GM21619 (cell line): ENCODE data around the gene CALML3.

ENCODE experiments used
- ATAC-seq: cut with Tn5 transposase; IDR thresholded peaks from one replicate; pipeline ENCODE4 v1.9.1; 2021; ENCODE audit not compliant: unreplicated experiment

The CALML3 gene

DNA sequence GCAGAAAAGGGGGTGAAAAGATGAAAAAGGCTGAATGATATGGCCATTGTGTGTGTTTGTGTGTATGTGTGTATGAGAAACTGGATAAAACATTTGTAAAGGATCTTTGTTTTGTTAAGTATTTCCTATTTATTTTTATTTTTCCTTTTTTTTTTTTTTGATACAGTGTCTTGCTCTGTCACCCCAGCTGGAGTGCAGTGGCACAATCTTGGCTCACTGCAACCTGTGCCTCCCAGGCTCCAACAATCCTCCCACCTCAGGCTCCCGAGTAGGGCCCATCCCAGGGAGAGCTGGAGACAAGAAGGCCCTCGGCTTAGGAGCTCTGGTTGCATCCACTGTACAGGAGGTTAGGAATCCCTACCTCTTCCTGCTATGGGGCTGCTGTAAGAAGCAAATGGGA, 18.5 kb upstream of the CALML3 start:
- no peak for ATAC-seq

DNA sequence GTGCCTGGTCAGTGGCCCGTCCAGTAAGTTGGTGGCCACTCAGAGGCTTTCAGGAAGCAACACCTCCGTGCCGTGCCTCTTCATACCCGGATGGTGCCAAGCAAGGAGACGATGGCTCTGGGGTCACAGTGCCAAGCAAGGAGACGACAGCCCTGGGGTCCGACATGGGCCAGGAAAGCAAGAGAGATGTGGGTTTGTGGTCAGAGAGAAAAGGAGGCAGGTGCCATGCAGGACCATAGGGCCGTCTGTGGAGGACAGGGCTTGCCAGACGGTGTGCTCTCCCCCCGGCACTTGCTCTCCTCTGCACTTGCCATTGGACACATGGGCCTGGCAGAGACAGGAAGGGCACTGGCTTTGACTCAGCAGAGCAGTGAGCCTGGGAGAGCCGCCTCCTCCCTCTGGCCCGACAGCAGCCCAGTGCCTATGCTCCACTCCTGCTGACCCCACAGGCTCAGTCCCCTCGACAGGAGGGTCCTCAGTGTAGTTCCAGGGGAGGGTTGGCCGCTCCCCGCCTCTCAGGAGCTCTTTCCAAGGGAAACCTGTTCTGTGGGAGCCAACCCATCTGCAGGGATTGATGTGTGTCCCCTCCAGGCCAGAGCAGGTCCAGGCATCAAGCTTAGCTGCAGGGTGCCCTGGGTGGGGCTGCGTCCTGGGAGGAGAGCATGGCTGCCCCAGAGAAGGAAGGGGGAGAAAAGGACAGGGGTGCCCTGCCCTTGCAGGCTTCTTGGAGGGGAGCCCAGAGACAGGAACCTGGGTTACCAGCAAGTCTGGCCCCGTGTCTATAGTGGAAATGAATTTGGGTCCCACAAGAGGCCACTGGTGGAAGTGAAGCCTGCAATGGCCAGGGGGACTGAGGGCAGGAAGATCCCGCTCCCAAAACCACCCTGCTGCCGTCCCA, 17.8 kb upstream of the CALML3 start:
- ATAC-seq, result no peak

DNA sequence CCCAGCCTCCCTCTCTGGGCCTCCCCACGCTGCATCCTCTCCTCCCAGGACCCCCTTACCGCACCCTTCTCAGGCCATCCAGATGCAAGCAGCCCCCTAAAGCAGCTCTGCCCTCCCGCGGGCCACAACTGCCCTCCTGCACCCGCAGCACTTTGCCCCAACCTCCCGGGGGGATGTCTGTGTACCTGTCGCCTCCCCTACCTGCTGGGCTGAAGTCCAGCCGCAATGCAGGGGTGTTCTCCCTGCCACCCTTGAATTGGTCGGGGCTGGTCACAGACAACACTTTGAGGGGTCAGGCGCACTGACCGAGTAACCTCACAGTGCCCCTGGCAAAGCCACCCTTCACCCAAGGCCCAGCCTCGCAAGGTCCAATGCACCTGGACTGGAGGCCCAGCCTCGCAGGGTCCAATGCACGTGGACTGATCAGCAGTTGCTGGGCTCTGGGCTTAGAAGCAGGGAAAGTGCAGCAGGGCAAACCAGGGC, 17.1 kb upstream of the CALML3 start:
- no peak for ATAC-seq

DNA sequence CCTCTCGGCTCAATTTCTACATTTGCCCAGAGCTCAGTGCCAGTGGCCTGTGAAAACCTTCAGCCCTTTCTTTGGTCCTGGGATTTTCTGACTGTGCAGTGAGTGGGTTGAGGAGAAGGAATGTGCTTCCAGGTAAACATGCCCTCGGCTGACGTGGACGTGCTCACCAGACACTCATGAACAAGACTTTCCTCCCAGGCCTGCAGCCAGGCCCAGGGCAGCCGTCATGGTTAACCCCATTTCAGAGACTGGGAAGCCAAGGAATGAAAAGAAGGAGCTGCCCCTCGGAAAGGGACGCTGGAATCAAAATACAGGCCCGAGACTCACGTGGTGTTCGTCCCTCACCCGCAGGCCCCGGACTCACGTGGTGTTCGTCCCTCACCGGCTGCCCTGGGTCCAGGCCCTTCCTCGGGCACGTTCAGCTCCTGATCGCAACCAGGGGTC, 16.6 kb upstream of the CALML3 start:
- ATAC-seq, result no peak

DNA sequence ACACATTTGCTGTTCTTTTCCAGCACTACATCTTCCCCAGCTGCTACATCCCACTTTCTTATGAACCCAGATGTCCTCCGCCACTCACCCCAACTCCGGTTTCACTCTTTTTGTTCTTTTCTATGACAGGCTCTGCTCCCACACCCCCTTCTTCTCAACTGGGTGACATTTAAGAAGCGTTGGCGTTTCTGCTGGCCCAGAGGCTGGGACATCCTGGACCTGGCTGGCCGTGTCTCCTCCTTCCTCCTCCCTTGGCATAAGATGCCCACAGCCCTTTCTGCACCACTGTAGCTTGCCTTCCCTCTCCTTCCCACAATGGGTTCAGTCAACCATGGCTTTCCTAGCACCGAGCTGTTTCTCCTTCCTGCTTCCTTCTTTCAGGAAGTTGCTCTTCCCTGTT, 16.0 kb upstream of the CALML3 start:
- ATAC-seq, result no peak

DNA sequence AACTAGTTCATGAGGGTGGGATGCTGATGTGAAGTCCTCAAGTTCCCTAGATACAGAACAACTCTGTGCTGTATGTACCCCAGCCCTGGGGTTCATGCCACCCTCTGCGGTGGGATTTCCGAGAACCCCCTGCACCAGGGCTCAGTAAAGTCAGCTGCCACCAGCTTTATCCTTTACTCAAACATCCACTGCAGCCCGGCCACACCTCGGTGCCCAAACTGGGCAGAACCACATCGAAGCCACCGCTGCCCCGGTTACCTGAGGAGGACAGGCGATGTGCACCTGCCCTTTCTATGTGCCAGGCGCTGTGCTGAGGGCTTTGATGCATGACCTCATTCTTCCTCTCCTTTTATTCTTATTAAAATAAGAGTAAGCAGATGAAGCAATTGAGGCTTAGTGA, 15.5 kb upstream of the CALML3 start:
- ATAC-seq, result no peak

DNA sequence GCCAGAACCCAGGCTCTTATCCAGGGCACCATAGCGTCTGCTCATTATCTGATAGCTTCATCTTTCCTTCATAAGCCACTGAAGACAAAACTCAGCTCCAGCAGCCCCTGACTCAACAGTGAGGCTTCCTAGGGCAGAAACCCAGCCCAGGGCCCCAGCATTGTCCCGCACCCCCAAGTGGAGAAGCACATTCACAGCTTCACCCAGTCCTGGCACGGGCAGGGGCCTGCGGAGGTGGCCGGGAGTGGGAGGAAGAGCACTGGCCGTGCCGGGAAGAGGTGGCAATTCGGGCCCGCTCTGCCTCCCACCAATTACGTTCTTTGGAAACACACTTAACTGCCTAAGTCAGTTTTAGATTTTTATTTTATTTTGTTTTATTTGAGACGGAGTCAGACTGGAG, 15.1 kb upstream of the CALML3 start:
- ATAC-seq, result no peak

DNA sequence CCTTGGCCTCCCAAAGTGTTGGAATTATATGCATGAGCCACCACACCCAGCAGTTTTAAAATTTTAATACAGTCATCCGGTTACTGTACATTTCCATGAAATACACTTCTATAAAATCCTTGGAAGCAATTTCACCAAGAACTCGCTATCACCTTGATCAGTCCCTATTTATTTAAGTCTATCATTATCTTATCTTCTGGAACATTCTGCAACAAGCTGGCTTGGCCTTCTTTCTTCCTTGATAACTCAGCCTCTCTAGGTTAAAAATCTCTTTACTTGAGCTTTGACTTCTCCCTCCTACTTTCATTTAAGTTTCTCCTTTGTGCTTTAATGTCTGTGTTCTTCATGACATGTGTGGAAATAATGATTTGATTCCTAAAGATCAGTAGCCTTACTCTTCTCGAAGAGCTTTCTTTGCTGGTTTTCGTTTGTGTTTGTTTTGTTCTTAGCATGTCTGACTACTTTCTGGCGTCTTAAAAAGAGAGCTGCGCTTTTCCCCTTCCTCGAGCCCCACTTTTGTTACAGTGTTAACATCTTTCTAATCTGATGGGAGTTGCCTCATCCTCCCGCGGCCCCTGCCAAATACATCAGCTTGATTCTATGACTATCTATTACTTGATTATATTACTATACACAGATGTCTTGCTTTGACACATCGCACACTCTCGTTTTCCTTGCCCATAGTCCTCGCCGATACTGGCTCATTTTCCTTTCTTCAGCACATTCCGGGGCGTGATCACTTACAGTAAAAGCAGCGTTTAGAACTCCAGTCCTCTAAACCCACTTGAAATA, 14.3 kb upstream of the CALML3 start:
- no peak for ATAC-seq

DNA sequence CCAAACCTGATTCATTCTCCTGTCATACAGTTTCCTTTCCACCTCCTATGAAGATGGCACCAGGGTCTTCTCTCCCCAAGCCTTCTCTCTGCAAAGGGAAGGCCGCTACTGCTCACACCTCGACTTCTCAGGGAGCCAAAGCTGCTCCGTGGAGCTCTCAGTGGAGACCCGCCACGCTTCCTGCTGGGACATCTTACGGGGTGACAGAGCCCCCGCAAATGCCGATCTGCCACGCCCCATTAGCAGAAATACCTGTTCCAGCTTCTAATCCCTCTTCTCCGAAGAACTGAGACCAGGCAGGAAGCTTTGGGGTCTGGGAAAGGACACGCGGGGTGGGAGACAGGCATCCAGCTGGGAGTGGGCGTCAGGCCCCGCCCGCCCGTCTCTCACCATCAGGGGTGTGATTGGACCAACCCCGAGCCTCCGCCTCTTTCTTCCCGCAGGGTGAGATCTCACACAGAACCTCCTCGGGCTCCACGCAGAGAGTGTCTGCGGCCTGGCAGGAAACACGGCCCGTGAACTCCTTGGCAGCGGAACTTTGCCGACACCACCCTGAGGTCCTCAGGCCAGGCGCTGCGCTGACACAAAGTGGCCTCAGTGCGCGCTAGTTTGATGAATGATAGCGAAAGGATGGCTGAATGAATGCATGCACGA, 13.4 kb upstream of the CALML3 start:
- no peak for ATAC-seq

DNA sequence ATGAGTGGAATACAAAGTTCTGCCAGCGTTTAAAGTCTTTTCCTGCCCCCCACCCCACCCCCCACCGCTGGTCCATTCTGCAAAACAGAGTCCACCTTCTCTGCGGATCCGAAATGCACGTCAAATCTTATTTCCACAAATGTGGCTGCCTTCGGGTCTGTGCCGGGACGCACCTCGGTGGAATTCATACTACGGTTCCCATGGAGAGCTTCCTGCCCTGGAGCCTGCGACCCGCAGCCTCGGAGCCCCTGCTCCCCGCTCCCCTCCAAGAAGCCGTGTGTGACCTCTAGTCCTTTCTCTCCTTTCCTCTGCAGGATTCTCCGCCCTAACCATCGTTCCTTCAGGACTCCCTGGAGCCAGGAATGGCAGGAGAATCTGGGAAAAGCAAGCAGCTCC, 12.9 kb upstream of the CALML3 start:
- ATAC-seq, result no peak

DNA sequence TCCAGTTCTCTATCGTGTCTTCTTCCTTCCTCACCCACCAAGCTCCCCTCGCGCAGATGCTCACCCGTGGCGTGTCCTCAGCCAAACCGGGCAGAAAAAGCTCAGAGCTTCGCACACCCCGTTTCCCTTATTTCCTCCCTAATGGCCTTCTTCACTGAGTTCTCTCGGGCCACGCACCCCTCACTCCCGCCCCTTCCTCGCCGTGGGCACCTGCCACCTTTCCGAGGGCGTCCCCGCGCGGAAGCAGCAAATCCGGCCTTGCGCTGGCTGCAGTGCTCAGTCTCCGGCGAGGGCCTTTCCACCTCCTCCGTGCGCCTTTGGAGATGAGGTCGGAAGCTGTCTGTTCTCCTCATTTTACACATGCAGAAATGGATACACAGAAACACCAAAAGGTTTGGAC, 12.4 kb upstream of the CALML3 start:
- ATAC-seq, result no peak

DNA sequence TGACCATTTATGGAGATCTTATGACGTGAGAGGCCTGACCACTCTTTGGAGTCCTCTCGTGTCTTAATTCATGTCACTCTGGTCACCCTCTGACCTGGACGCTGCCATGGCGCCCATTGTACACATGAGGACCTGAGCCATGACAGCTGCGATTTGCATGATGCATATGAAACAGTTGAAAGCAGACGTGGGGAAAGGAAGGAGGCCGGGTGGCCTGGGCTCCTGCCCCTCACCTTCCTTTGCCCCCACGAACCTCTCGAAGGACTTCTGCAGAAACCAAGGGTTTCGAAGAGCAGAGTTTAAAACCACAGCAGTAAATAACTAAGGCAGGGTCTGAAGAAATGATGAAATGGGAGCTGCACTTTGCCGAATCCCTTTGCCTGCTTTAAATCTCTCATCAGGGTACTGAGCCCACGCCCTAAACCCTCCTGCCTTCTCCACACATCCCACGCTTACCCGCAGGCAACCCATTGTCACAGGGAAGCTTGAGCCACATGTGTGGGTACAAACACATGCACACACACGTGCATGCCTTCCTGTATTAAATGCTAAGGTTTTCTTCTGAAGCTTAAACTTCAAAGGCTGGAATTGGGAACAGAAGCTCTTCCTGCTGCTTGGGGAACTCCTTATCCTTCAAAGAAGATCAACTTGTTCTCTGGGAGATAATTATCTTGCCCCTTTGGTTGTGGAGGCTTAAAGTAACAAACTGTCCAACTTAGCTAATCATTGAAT, 11.7 kb upstream of the CALML3 start:
- ATAC-seq, result no peak

DNA sequence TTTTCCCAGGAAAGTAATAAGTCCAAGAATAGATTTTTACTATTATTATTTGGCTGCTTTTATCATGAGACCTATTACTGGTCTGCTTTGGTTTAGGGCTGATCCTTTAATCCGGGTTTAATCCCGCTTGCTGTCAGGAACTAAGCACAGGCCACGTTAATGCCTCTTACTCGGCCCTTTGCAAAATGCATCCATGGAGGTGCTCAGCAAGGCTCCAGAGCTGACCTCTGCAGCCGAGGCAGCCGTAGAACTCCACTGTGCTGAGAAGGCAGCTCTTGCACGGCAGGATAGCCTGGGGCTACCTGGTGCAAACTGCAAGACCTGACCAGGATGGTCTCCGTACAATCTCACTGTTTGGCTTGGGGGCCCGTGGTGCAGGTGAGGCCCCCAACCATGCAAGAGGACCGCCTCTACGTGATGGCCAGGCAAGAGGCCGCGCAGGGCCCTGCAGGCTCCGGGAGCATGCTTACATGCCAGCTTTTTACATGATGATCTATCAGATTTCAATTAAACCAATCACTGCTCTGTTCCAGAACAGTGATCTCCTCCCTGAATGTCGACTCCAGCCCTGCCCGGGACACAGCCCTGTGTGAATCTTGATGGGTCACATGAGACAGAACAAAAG, 10.4 kb upstream of the CALML3 start:
- no peak for ATAC-seq

DNA sequence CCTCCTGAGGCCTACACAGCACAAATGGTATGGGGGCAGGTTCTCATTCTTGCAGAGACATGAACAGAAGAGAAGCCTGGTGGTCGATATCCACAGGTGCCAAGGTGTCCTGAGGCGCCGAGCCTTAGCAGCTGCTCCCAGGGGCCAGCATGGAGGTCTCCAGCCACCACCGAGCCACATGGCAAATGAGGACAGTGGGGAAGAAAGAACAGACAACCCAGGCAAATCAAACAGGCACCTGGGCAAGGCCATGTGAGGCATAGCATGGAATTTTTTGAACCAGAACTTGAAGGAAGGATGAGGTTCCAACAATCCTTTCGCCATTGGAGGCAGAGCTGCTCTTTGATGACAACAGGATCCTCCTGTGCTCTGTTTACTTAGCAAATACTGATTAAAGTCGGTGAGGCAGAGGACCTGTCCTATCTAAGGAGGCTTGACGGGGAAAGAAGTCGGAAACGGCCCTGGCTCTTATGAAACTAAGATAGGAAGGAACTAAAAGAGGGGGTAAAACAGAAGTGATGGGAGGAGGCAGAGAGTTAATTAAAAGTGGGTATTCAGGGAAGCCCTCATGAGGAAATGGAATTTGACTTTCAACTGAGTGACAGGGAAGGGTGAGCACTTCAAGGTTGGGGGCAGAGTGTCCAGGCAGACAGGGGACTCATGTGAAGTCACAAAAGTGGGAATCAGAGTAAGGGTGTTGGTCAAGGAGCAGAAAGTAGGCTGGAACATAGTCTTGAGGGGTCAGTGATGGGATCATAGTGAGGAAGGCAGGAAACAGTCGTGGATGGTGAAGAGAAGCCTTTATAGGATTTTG, 8.6 kb upstream of the CALML3 start:
- no peak for ATAC-seq

DNA sequence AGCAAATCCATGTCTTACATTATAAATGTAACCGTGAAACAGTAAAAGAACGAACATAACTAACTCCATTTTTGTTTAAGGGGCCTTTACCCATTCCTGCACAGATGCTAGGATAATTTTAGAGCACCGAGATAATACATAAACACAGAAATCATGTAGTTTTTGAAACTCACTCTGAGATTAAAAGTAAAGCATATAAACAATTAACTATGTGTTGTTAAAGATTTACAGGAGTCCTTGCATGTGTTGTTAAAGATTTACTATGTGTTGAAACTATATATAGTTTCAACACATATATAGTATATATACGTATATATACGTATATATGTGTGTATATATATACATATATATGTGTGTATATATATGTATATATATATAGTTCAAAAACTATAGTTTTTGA, 7.2 kb upstream of the CALML3 start:
- ATAC-seq, result no peak

DNA sequence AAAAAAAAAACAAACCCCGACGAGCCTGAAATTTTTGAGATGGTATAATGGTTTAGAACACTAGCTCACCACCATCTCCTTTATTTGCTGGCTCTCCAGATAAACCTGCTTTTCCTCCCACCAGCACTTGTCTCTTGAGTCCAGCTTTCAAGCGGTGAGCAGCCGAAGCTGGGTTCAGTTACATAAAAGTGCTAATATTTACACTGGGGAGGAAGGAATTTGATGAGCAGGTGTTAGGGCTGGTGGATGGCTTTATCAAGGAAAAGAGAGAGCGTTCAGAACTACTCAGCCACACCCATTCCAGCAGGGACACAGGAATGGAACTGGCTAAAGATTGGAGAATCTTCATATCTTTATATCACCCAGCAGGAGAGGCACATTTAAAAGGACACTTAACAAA, 6.6 kb upstream of the CALML3 start:
- no peak for ATAC-seq

DNA sequence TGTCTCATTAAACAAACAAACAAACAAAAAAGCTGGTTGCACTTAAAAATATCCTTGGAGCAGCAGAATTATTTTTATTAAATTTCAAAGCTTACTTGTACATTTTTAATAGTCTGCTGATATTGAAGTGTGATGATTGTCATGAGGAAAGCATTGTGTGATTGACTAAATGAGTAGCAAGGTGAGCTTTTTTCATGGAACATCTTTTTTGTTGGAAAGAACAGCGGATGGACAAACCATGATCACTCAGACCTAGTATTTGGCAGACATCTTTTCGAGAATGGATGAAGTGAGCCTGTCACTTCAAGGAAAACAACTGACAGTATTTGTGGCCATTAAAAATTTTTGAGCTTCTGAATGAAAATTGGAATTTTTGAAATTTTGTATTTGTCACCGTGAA, 5.7 kb upstream of the CALML3 start:
- ATAC-seq, result no peak

DNA sequence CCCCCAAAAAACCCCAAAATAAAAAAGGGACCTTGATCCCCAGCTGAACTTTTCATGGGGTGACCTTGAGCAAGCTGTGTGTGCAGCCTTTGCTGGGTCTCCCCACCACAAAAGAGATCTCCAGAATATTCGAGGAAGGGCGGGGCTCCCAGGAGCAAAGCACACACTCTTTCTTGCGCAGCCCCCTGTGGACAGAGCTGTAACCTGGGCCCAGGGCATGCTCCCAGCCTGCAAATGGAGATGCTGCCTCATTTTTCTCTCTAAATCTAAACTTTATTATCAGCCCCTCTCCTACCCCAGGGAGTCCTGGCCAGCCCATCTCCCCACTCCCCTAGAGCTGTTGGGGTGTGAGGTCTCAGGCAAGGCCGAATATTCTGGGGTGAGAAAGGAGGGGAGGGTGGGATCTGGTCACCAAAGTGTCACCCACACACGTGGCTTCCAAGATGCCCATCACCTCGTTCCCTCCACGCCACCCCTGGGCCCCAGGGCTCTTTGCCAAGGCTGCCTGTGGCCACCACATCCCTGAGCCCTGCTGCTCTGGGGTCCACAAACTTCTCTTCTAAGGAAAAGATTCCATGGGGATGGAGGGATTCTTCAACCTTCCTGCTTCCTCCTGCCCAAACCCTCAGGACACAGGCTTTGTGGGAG, 1.7 kb upstream of the CALML3 start:
- no peak for ATAC-seq
